Measurements from ENCODE around the gene FAF1.

FAF1 gene

DNA sequence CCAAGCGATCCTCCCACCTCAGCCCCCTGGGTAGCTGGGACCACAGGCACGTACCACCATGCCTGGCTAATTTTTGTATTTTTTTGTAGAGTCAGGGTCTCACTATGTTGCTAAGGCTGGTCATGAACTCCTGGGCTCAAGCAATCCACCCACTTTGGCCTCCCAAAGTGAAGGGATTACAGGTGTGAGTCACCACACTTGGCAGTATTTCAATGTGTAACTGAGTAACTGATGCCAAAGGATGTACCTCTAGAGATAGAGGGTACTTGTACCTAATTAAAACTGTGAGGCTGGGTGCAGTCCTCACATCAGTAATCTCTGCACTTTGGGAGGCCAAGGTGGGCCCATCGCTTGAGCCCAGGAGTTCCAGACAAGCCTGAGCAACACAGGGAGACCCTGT is 278.1 kb downstream of the FAF1 start:
- DNase-seq, result no peak

DNA sequence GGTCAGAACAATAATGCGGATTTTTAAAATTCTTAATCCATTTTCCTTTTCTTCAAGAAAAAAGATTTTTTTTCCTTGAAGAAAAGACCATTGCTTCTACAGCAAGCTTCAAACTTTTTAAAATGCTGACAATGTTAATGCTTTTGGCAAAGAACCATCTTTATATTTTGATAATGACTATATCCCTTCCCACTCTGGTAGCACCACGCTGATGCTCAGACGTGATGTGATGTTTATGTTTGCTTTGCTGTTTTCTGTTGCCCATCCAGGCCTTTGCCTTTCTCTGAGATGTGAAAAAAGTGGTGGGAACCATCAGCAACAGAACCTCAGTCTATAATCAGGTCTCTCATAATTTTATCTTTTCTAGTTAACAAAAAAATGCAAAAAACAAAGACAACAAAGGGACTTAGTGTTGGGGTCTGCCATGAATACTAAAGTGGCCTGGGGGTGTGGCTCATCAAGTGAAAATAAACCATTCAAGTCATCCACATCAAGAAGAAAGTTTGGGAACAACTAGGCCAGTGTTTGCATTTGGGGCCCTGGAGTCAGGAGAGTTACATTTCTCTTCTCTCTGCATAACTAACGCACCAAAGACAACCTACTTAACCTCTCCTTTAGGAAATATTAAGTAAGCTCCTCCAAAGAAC is 292.2 kb downstream of the FAF1 start:
- DNase-seq, result no peak

DNA sequence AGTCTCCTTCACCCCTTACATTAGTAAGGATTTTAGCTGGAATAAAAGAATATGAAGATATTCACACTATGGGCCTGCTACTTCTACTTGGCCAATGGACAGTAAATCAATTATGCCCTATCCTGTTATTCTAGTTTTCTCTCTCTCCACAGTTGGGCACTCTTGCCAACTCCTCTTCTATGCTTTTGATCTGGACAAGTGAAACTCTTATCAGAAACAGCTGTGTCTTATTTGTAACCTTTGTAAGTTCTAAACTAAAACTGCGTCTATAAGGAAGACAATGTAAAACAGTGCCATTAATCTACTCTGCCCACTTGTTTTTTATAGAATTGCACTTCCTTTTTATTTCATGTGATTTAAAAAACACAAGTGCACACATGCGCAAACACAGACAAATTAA is 292.8 kb downstream of the FAF1 start:
- no peak for DNase-seq

GRCh38 chr1:50666849-50667248 is 293.2 kb downstream of the FAF1 start:
- no peak for DNase-seq

GRCh38 chr1:50665413-50665812 is 294.7 kb downstream of the FAF1 start:
- no peak for DNase-seq

- DNase-seq, result no peak
Observed at GRCh38 chr1:50661626-50662025, 298.4 kb downstream of the FAF1 start.

- DNase-seq, result no peak
Observed at GRCh38 chr1:50659107-50659662, 300.9 kb downstream of the FAF1 start.

- DNase-seq, result no peak
Observed at GRCh38 chr1:50658459-50659076, 301.5 kb downstream of the FAF1 start.

DNA sequence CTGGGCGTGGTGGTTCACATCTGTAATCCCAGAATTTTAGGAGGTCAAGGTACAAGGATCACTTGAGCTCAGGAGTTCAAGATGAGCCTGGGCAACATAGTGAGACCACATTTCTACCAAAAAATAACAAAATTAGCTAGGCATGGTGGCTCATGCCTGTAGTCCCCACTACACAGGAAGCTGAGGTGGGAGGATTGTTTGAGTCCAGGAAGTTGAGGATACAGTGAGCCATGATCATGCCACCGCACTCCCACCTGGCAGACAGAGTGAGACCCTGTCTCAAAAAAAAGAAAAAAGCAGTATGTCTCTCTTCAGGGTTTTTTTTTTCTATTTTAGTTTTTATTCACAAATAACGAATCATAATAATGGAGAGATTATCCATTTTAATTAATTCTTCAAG is 303.1 kb downstream of the FAF1 start:
- no peak for DNase-seq

DNA sequence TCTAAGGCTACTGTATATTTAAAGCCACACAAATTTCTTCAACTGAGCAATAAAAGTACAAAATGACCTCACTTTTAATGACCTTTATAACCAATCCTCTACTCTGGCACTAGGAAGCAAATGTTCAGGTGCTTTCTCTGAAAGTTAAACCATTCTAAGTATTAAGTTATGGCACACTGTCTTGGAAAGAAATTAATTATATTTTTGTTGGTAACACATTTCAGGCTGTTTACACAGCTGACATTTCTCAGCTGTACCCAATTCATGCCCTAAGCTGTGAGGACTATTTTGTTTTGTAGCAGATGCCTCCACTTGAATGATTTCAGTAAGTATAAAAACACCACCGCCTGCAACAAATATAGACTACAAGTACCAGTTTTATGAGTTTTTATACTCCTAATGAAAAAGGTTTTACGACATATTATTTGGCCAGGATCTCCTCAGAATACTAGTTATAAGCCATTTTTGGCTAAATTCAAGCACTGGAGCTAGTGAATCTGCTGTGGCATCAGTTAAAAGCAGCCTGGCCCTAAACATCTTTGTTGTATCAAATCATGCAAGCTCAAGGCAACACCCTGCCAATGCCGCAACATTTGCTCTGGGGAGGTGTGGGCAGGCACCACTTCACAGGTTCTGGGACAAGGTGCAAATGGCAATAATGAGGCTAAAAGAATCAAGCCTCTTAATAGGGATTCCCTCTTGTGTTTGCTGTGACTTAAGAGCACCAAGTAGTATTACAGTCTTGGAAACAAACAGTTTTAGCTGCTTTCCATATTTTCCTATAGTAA is 308.4 kb downstream of the FAF1 start:
- DNase-seq, result no peak

DNA sequence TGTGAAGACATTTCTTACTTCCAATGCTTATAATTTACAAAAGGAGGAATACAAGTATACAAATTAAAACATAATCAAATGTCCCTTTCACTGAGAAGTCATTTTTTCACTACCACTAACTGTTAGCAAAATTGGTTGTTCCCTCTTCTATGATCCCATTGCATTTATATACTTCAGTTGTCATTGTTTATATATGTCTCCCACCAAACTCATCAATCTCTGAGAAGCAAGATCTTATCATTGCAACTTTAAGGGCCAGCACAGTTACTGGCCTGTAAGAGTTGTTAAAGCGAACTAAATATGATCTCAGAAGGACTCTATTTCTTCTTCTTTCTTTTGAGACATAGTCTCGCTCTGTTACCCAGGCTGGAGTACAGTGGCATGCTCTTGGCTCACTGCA is 313.5 kb downstream of the FAF1 start:
- no peak for DNase-seq

- no peak for DNase-seq
Observed at GRCh38 chr1:50645139-50645538, 314.9 kb downstream of the FAF1 start.

DNA sequence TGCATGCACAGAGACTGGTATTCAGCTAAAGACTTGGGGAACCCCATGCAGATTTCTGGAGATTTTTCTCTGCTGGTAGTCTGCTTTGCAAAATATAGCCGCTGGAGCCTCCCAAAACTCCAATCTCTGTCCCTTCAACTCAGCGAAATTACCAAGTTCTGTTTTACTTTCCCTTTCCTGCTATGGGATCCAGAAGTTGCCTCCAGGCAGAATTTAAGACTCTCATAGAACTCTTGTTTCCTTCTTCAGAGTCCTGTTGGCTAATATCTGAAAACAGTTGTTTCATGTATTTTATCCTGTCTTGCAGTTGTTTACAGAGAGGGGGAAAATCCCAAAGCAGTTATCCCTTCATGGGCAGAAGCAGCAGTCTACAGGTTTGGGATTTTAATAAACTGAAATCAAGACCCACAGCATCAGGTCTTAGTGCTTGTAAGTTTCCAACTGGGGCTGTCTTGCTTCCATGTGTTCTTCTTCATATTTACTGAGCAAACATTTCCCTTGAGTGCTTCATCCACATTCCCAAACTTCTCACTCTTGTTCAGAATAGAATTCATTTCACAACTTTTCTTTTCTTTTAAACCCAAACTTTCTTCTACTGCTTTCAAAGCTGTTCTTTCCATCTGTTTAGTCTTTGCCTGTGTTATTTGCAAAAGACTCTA is 315.5 kb downstream of the FAF1 start:
- no peak for DNase-seq

DNA sequence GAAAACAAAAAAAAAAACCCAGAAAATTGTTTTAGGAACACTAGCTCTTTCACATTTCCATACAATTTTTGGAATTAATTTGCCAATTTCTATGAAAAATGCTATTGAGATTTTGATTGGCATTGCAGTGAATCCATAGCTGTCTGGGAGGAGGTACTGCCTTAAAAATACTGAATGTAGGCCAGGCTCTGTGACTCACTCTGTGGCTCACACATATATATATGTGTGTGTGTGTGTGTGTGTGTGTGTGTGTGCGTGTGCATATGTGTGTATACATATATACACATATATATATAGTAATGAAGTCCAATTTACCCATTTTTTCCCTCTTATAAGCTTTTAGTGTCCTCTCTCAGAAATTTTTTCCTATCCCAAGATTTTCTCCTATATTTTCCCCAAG is 322.6 kb downstream of the FAF1 start:
- DNase-seq, result no peak

DNA sequence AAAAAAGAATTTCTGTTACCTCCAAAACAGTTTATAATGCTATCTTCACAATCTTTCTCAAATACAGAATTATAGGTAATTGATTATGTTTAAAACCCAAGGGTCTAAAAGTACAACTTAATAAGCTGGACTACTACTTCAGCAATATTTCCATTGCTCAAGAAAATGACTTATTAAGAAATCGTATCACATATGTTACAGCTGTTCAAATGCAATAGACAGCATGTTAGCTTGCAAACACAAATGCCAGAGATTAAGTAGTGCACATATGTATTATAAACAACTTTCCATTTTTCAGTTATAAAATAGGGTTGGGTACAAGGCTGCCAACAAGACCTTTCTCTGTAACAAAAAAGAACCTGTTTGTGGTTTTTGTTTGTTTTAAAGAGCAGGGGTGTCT is 325.8 kb downstream of the FAF1 start:
- DNase-seq, result no peak

DNA sequence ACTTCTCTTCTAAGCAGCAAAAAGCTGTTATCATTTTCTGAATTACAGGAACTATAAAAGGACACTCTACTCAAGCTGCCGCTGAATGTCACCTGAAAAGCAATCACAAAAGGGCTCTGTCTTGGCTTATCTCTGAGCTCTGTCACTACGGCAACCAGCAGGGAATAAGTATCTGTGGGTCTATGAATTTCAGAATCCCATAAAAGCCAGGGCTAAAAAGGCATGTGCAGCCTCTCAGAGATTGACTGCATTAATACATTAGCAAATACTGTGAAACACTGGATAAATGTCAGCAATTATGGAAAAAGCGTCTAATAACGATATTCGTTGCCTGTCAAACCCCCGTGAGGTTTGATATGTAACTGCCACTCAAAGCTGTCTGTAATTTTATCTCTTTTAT is 326.6 kb downstream of the FAF1 start:
- DNase-seq, result no peak

DNA sequence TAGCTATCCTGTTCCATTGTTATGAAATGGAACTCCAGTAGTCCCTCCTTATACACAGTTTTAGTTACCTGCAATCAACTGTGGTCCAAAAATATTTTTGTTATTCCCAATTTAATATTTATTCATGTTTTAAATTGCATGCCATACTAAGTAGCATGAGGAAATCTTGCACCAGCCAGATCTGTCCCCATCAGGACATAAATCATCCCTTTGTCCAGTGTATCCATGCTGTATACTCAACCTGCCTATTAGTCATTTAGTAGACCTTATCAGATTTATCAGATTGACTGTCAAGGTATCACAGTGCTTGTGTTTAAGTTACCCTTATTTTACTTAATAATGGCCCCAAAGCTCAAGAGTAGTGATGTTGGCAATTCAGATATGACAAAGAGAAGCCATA is 328.9 kb downstream of the FAF1 start:
- no peak for DNase-seq

GRCh38 chr1:50622259-50622658 is 337.8 kb downstream of the FAF1 start:
- DNase-seq, result no peak

GRCh38 chr1:50620680-50621329 is 339.3 kb downstream of the FAF1 start:
- no peak for DNase-seq

GRCh38 chr1:50615036-50615750 is 344.9 kb downstream of the FAF1 start:
- no peak for DNase-seq

GRCh38 chr1:50611675-50612074 is 348.4 kb downstream of the FAF1 start:
- no peak for DNase-seq

GRCh38 chr1:50610563-50610962 is 349.5 kb downstream of the FAF1 start:
- DNase-seq, result no peak
